ENCODE measurements around the gene DDAH1.

Gene DDAH1

DNA sequence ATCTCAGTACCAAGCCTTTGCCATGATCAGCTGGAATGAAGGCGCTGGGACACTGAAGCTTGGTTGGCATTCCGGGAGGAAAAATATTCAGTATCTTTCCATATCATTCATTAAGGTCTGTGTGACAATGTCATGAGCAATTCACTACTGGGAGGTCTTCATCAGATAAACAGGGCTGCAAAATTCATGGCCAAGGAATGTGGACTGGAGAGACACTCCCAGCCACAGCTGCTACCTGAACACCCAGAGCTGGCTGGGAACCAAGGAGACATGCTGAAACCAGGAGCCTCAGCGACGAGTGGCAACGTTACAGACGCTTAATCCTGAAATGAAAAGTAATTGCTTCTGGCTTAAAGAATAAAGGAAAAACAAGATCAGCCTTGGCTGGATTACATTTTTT, 30.6 kb upstream of the DDAH1 start:
- TF ChIP-seq, protein P1, sequence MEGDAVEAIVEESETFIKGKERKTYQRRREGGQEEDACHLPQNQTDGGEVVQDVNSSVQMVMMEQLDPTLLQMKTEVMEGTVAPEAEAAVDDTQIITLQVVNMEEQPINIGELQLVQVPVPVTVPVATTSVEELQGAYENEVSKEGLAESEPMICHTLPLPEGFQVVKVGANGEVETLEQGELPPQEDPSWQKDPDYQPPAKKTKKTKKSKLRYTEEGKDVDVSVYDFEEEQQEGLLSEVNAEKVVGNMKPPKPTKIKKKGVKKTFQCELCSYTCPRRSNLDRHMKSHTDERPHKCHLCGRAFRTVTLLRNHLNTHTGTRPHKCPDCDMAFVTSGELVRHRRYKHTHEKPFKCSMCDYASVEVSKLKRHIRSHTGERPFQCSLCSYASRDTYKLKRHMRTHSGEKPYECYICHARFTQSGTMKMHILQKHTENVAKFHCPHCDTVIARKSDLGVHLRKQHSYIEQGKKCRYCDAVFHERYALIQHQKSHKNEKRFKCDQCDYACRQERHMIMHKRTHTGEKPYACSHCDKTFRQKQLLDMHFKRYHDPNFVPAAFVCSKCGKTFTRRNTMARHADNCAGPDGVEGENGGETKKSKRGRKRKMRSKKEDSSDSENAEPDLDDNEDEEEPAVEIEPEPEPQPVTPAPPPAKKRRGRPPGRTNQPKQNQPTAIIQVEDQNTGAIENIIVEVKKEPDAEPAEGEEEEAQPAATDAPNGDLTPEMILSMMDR (IDR thresholded peaks at IDR 0.05; ENCODE audit: insufficient read depth, low read depth, low read length, missing control alignments), result no peak
- peak; percentile 96 for DNase-seq (ENCODE audit: low read depth)
- no peak overlapping the region for H3K4me3 ChIP-seq (ENCODE audit: low read length)

DNA sequence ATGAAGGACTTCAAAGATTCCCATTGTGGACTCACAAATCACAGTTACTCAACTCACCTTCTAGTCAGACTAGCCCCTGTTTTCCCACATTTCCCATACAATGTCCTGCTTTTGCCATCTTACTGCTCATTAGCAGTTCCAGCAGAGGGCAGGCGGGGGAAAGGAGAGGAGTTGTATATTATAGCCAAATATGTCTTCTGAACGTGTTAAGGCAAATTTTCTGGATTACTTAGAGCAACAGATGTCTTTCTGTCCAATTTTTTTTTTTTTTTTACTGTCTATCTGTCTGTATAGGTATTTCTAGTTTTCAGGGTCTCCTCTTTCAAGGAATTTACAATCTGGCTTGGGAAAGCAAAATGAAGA, 29.9 kb upstream of the DDAH1 start:
- peak; percentile 81 for DNase-seq (ENCODE audit: low read depth)
- no peak overlapping the region for H3K4me3 ChIP-seq (ENCODE audit: low read length)
- TF ChIP-seq, protein P1 (IDR thresholded peaks at IDR 0.05; ENCODE audit: insufficient read depth, low read depth, low read length, missing control alignments), result peak; percentile 86

GRCh38 chr1:85494074-85494903, 29.3 kb upstream of the DDAH1 start:
- TF ChIP-seq, protein P1 (IDR thresholded peaks at IDR 0.05; ENCODE audit: insufficient read depth, low read depth, low read length, missing control alignments), result no peak
- H3K4me3 ChIP-seq (ENCODE audit: low read length), result no peak overlapping the region
- DNase-seq (ENCODE audit: low read depth), result no peak

DNA sequence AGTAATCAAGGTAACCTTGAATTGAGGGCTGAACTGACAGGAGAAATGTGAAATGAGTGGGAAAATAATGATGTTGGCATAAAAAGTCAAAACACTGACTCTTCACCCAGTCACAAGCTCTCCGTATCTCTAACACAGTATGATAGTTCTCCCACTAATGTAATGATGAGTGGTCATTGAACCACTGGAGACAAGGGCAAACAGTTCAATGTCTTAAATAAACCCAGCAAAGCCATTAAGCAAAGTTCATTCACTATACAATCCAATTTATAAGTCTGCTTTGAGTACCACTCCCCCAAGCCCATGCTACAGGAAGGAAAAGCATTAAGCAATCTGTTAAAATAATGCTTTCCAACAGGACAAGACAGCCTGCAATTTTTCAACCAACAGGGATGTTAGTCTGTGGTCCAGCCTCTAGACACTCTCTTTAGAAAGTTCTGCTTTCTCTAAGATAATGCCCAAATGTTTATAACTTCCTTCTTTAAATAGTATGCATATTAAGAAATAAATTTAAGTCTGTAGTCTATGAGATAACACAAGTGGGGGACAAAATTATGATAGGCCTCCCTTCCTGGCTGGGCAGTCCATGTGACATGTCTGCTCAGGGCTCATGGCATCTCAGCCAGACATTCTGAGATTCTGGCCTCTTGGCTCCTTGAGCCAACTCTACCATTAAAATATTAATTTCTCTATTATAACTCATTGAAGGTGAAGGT, 25.5 kb upstream of the DDAH1 start:
- TF ChIP-seq, protein P1 (IDR thresholded peaks at IDR 0.05; ENCODE audit: insufficient read depth, low read depth, low read length, missing control alignments), result no peak
- DNase-seq (ENCODE audit: low read depth), result no peak
- no peak overlapping the region for H3K4me3 ChIP-seq (ENCODE audit: low read length)

- H3K4me3 ChIP-seq (ENCODE audit: low read length), result no peak overlapping the region
- TF ChIP-seq, protein P1 (IDR thresholded peaks at IDR 0.05; ENCODE audit: insufficient read depth, low read depth, low read length, missing control alignments), result no peak
- no peak for DNase-seq (ENCODE audit: low read depth)
These were observed 23.2 kb upstream of the DDAH1 start for GRCh38 chr1:85488126-85488525.

- TF ChIP-seq, protein P1 (IDR thresholded peaks at IDR 0.05; ENCODE audit: insufficient read depth, low read depth, low read length, missing control alignments), result no peak
- H3K4me3 ChIP-seq (ENCODE audit: low read length), result no peak overlapping the region
- DNase-seq (ENCODE audit: low read depth), result no peak
These were observed 20.6 kb upstream of the DDAH1 start for GRCh38 chr1:85485516-85485915.

Data from epithelial cell of esophagus (primary cell).